HG03280 (cell line): Measurements from ENCODE around the gene FOXE1.

Experiments used
- ATAC-seq: cut with Tn5 transposase; IDR thresholded peaks from one replicate; pipeline ENCODE4 v1.9.1; 2021; ENCODE audit warnings: mild to moderate bottlenecking, moderate library complexity; ENCODE audit not compliant: unreplicated experiment

Gene FOXE1

GRCh38 chr9:97848215-97848479 lies 4.9 kb upstream of the FOXE1 start:
- no peak for ATAC-seq

DNA sequence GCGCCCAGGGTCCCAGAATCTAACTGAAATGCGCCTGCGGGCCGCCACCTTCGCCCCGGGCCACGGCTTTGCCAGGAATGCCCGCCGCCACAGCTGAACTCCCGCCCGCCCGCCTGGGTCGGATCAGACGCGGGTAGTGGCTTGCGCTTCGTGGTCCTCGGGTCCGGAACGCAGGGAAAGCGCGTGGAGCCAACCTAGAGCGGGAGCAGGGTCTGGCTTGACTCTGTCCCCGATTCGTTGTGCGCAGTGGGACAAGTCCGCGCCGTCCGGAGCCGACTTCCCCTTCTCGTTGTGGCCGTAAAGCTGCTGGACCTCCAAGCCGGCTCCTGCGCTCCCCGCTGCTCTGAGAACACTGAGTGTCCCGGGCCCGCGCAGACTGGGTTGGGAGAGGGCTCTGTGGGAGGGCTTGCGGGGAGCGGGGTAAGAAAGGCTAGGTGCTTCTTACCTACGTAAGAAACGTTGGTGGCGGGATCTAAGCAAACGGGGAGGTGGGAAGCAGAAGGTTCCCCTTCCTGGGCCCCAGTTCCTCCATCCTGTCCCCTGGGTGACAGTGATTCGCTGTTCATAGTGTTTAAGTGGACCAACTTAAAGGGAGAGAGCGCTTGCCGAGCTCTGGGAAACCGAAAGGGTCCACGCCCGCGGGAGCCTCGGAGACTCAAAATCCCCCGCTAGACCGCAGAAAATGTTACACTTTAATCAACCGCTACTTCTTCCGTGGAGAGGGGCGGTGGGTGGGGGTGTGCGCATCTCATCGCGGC lies 4.4 kb upstream of the FOXE1 start:
- ATAC-seq, result no peak

DNA sequence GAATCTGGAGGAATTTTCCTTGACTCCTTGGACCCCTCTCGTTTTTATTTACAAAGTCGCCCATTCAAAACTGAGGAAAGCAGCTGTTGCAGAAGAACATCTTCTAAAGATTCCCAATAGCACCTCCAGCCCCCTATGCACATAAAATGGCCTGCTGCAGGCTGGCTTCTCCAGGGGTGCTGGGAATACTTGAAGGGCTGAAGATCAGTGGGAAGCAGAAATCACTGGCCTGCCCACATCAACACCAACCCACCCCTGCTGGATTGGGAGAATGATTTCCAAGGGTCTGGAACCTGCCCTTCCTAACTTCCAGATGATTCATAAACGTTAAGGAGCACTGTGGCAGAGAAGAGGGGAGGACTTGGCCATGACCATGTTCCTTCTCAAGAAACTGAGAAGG lies 3.0 kb upstream of the FOXE1 start:
- ATAC-seq, result no peak

DNA sequence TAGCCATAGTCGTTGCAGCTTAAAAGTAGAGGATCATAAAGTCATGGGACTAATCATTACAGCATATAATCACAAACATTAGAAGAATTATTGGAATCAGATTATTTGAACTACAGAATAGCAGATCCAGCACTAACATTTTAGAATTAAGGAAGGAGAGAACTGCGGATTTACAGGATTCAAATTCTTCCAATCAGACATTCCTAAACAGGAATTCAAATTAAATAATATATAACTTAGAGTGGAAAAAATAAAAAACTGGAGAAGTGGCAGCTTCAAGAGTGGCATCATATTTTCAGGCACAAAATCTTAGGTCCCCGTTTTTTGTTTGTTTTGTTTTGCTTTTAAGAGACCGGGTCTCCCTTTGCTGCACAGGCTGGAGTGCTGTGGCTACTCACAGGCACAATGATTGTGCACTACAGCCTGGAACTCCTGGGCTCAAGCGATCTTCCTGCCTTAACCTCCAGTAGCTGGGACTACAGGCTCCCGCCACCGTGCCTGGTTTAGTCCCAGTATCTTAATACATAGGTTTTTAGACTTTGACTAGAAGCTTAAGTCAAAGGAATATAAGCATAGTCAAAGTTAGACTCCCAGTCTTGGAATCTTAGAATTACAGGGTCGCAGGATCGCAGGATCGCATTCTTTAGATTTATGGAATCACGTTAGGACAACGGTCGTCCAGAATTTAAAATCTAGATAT lies 2.1 kb upstream of the FOXE1 start:
- ATAC-seq, result no peak

DNA sequence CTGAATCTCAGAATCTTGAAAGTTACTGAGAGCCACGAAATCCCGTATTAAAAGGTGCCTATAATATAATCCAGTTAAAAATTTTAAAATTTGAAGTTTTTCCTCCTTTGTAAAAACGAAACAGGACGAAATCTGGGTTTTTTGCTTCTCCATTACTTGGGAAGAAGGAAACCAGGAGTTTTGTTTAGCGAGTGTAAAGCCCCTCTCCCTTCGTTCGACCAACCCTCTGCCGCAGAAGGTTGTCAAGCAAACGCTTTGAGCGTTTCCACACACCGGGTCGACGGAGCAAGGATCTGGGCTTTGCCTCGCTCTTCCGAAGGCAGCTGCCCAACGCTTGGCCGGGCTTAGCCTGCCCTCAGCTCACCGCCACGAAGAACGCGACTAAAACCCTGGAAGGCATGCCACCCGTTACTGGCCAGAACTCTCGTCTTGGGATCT lies 1.6 kb upstream of the FOXE1 start:
- ATAC-seq, result no peak

DNA sequence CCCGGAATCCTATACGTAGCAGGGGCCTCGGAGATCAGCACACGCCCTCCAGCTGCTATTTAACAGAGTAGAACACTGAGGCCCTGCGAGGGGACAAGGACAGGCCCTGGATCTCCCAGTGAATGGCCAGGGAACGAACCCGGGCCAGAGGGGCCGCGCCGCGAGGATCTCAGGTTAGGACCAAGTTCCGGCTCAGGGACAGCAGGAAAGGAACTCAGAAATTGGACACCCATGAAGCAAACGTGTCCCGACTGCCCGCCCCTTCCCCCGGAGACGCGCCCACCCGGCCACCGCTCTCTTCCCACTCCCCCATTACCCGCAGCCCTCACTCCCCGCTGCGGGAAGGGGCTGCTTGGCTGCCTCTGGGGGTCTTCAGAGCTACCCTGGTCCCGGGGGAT lies 1.0 kb upstream of the FOXE1 start:
- ATAC-seq, result no peak

DNA sequence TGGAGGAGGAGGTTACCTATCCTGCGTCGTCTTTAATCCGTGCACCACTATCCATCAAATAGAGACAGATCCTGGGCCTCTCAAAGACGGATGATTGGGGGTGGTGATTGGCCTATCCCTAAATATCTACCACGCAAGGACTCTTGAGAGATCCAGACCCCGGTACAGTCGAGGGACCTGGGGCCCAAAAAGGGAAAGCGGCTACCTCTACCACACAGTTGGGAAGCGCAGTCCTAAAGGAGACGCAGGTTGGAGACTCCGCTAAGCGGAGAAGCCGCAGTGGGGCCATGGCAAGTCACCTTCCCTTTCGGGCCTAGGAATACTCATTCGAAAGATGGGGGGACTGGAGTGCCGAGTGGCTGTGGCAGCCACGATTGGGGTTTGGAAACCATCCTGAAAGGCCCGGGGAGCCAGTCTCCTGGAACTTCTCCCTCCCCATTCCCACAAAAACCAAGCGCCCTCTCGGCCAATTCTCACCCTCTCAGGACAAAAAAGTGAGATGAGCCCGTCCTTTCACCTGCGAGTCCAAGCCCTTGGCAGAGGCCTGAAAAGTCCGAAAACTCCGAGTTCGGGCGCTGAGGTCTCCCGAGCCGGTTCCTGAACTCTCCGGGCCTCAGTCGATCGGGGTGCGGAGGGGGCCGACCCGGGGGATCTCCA lies 499 bp upstream of the FOXE1 start:
- no peak for ATAC-seq

DNA sequence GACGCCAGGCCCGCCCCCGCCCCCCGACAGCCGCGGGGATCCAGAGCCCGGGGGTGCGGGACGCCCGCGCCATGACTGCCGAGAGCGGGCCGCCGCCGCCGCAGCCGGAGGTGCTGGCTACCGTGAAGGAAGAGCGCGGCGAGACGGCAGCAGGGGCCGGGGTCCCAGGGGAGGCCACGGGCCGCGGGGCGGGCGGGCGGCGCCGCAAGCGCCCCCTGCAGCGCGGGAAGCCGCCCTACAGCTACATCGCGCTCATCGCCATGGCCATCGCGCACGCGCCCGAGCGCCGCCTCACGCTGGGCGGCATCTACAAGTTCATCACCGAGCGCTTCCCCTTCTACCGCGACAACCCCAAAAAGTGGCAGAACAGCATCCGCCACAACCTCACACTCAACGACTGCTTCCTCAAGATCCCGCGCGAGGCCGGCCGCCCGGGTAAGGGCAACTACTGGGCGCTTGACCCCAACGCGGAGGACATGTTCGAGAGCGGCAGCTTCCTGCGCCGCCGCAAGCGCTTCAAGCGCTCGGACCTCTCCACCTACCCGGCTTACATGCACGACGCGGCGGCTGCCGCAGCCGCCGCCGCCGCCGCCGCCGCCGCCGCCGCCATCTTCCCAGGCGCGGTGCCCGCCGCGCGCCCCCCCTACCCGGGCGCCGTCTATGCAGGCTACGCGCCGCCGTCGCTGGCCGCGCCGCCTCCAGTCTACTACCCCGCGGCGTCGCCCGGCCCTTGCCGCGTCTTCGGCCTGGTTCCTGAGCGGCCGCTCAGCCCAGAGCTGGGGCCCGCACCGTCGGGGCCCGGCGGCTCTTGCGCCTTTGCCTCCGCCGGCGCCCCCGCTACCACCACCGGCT lies 1.0 kb downstream of the FOXE1 start:
- ATAC-seq, result no peak

GRCh38 chr9:97854696-97855485 lies 1.9 kb downstream of the FOXE1 start:
- no peak for ATAC-seq

DNA sequence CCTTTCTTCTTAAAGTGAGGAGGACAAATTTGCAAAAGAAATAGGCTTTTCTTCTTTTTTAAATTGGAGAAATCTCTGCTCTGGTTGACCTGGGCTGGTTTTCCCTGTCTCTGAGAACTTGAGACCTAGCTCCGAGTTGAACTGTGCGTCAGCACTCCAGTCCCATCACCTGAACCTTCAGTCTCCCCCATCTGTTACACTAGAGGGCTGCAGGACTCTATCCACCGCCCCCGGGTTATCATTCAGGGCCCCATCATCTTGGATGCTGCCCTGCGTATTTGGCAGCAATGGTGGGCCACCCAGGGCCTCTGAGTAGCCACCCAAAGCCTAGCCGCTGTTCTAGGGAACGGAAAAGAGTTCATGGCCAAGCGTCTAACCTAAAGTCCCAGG lies 2.5 kb downstream of the FOXE1 start:
- ATAC-seq, result no peak

GRCh38 chr9:97855899-97856298 lies 2.9 kb downstream of the FOXE1 start:
- ATAC-seq, result no peak

DNA sequence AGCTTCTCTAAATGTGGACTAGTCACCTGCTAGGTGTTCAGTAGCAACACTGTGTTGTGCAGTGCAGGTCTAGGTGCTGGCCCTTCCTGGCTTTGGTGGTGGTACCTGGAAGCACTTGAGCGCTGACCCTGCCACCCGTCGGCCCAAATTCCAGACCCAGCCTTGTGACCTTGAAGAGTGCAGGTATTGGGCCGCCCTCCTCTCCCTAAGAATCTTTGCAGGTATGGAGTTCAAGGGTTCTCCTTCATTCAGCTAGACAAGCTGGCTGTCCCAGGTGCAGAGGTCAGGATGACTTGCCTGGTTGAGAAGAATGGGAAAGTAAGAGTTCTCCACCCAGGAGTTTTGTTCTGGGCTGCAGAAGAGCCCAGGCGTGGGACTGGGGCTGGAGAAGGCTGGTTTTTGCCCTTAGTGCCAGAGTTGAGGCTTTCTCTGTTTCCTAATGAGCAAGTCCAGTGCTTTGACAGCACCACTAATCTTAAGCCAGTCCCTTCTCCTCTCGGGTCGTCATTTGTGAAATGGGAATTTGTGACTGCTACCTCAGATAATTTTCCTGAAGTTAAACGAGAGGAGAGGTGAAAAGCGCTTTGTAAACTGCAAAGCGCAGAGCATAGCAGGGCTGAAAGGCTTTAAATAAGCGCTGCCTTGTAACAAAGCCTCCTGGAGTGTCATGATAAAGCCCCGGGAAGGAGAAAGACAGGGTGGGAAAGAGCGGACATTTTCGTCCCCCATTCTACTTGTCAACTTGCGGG lies 4.0 kb downstream of the FOXE1 start:
- no peak for ATAC-seq

- no peak for ATAC-seq
These were observed 4.8 kb downstream of the FOXE1 start for GRCh38 chr9:97857606-97858392.

DNA sequence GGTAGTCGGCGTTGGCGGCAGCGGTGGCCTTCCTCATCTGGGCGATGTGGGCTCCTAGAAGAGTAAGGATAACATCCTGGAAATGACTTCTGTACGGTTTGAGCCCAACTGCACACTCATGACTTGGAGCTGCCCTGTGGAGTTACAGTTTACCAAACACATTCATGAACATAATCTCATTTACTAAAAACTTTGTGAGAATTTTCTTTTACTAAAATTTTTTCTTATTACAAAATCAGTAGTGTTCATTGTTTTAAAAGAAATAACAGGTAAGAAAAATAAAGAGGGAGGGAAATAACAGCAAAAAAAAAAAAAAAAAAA lies 5.3 kb downstream of the FOXE1 start:
- no peak for ATAC-seq

- no peak for ATAC-seq
These were observed 5.8 kb downstream of the FOXE1 start for GRCh38 chr9:97858826-97859225.

DNA sequence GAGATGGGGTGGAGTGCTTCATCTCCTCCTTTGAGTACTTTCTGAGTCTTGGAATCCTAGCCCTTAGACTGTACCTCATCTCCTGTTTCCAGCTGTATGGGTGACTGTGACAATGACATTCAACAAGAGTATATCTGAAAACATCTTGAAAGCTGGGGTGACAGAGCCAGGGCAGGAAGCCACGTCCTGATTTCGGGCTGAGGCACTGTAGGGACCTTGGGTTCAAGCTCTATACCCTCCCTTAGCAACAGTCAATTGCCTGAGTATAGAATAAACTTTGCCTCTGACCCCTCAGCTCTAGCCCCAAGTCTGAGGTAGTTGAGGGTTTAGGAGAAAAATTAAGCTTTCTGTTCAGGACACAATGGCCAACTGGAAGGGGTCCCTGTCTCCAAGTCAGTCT lies 6.3 kb downstream of the FOXE1 start:
- no peak for ATAC-seq

GRCh38 chr9:97860451-97861147 lies 7.6 kb downstream of the FOXE1 start:
- ATAC-seq, result no peak

- ATAC-seq, result no peak
These were observed 8.1 kb downstream of the FOXE1 start for GRCh38 chr9:97861148-97861475.

- ATAC-seq, result no peak
These were observed 10.3 kb downstream of the FOXE1 start for GRCh38 chr9:97863314-97863713.
